ENCODE measurements around the gene AP4M1.

Gene AP4M1

DNA sequence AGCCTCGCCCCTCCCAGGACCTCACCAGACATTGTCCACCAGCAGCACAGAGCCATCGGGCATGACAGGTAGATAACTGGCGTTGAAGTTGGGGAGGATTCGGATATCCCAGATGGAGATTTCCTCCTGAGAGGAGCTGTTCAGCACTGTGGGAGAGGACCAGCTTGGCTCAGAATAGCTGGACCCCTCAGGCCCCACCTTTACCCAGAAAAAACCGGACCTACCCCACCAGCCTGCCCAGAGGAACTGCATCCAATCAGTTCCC, 55.6 kb downstream of the AP4M1 start:
- TF ChIP-seq CTCF (conservative IDR thresholded peaks at IDR 0.05; ENCODE audit: low read length) (no peak), EZH2phosphoT487 (IDR thresholded peaks at IDR 0.05; ENCODE audit: borderline replicate concordance) (no peak)
- Histone ChIP-seq H4K20me1 (ENCODE audit: insufficient read depth, low read length, poor library complexity, severe bottlenecking) (peaks cover 12% of the 10 kb centered on the region), H3K4me2 (ENCODE audit: low read depth, low read length, poor library complexity, severe bottlenecking) (peak overlapping the region; percentile 92), H3F3A (ENCODE audit: low read depth) (peaks cover 3% of the 10 kb centered on the region; the same call in 1 of the 2 replicates), H3K4me1 (ENCODE audit: insufficient read depth, low read length, poor library complexity, severe bottlenecking) (peaks cover 25% of the 10 kb centered on the region), H3K9ac (ENCODE audit: low read depth, low read length, poor library complexity, severe bottlenecking) (peak overlapping the region; percentile 86), H3K9me3 (ENCODE audit: insufficient read depth, low read depth, low read length) (no peaks in the 10 kb centered on the region), H3K36me3 (ENCODE audit: insufficient read depth, low read length) (peaks cover 9% of the 10 kb centered on the region; the same call in 1 of the 2 replicates), H3K4me3 (ENCODE audit: low read length, poor library complexity, severe bottlenecking) (peak overlapping the region; percentile 90), H3K79me2 (ENCODE audit: insufficient read depth, low read length) (peaks cover 26% of the 10 kb centered on the region), H2AFZ (ENCODE audit: low read length) (no peak overlapping the region), H3K9me2 (replicated peaks; ENCODE audit: low read depth, low read length) (no peaks in the 10 kb centered on the region), H3K27me3 (ENCODE audit: insufficient read depth, low read length, poor library complexity, severe bottlenecking) (no peaks in the 10 kb centered on the region)

GRCh38 chr7:100157334-100158228, 56.1 kb downstream of the AP4M1 start:
- peak overlapping the region; percentile 90 for H3K4me3 ChIP-seq (ENCODE audit: low read length, poor library complexity, severe bottlenecking)
- peaks cover 9% of the 10 kb centered on the region; the same call in 1 of the 2 replicates for H3K36me3 ChIP-seq (ENCODE audit: insufficient read depth, low read length)
- no peaks in the 10 kb centered on the region for H3K27me3 ChIP-seq (ENCODE audit: insufficient read depth, low read length, poor library complexity, severe bottlenecking)
- H3K9ac ChIP-seq (ENCODE audit: low read depth, low read length, poor library complexity, severe bottlenecking), result peak overlapping the region; percentile 86
- H4K20me1 ChIP-seq (ENCODE audit: insufficient read depth, low read length, poor library complexity, severe bottlenecking), result peaks cover 12% of the 10 kb centered on the region
- peaks cover 3% of the 10 kb centered on the region; the same call in 1 of the 2 replicates for H3F3A ChIP-seq (ENCODE audit: low read depth)
- TF ChIP-seq EZH2phosphoT487 (IDR thresholded peaks at IDR 0.05; ENCODE audit: borderline replicate concordance), result no peak
- no peak for TF ChIP-seq CTCF (conservative IDR thresholded peaks at IDR 0.05; ENCODE audit: low read length)
- peaks cover 24% of the 10 kb centered on the region for H3K79me2 ChIP-seq (ENCODE audit: insufficient read depth, low read length)
- peak overlapping the region; percentile 92 for H3K4me2 ChIP-seq (ENCODE audit: low read depth, low read length, poor library complexity, severe bottlenecking)
- H3K9me2 ChIP-seq (replicated peaks; ENCODE audit: low read depth, low read length), result no peaks in the 10 kb centered on the region
- peaks cover 20% of the 10 kb centered on the region for H3K4me1 ChIP-seq (ENCODE audit: insufficient read depth, low read length, poor library complexity, severe bottlenecking)
- H2AFZ ChIP-seq (ENCODE audit: low read length), result no peak overlapping the region
- H3K9me3 ChIP-seq (ENCODE audit: insufficient read depth, low read depth, low read length), result no peaks in the 10 kb centered on the region

All from Loucy (cell line).